Metanephros (tissue), 1 donor: ENCODE measurements around the gene CNOT3. TPM values are rescaled to one million over a fixed set of nuclear protein-coding genes. Genes with fewer than 3 reads are reported as not detected.

Experiments
- total RNA-seq: library from RNA; depleted of rRNA; stranded (reverse); fragments of >200 nt; gene quantifications from one replicate; pipeline ENCODE4 v1.2.3, GENCODE V29; 2014

The CNOT3 gene
- total RNA-seq, result 11.9 TPM

GRCh38 chr19:54137699-54138488 is at the start of gene CNOT3:
Gene CNOT3, plus strand, starts transcription at chr19:54137762. Its CDS starts 5,217 bp downstream, at chr19:54142979.

DNA sequence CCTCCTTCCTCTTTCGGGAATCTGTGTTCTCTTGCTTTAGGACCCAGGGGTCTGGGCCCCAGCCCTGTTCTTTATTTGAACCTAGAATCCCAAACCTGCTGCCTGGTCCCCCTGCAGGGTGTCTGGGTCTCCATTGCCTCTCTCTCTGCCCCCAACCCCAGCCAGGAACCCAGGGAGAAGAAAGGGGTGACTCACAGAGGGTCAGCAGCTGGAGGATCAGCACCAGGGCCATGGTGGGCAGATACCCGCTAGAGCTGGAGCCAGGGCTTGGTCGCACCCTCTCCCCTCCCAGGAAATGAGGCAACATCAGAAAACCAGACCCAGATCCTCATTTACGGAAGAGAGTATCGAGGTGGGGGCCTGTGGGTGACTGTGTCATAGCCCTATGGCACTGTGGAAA is 37.0 kb upstream of the CNOT3 start, which contains the start of gene OSCAR:
OSCAR (minus strand) TSS at position 243 of the 400 bp plus-strand sequence; CDS start at position 232, 11 bp downstream.

DNA sequence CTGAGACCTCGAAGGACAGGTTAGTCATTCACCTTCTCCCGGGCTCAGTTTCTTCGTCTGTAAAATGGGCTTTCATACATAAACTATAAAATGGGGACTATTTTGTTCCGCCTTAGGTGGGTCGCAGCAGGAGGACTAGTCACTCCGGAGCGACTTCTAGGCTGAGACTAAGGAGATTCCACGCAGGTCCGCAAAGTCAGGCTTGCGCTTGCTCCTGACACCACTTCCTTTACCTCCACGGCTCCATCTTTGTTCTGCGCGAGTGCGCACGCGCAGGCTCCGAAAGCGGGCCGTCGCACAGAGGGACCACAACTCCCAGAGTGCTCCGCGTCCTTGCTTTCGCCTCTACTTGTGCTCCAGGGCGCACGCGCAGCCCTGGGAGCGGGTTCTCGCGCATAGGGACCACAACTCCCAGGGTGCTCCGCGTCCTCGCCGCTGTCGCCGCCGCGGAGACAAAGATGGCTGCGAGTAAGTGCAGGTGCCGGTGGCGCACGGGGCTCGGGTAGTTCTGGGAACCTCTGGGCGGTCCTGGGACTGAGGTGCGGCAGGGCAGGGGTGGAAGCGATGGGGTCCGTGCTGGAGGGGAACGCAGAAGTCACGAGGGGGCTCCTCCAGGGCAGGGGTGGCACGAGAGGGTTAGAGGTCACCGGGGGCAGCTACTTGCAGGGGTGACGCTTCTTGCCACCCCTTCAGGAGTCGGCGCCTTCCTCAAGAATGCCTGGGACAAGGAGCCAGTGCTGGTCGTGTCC is 35.0 kb upstream of the CNOT3 start, which contains the start of gene NDUFA3:
NDUFA3 (plus strand) TSS at position 435 of the 749 bp plus-strand sequence; CDS start at position 459, 24 bp downstream.

DNA sequence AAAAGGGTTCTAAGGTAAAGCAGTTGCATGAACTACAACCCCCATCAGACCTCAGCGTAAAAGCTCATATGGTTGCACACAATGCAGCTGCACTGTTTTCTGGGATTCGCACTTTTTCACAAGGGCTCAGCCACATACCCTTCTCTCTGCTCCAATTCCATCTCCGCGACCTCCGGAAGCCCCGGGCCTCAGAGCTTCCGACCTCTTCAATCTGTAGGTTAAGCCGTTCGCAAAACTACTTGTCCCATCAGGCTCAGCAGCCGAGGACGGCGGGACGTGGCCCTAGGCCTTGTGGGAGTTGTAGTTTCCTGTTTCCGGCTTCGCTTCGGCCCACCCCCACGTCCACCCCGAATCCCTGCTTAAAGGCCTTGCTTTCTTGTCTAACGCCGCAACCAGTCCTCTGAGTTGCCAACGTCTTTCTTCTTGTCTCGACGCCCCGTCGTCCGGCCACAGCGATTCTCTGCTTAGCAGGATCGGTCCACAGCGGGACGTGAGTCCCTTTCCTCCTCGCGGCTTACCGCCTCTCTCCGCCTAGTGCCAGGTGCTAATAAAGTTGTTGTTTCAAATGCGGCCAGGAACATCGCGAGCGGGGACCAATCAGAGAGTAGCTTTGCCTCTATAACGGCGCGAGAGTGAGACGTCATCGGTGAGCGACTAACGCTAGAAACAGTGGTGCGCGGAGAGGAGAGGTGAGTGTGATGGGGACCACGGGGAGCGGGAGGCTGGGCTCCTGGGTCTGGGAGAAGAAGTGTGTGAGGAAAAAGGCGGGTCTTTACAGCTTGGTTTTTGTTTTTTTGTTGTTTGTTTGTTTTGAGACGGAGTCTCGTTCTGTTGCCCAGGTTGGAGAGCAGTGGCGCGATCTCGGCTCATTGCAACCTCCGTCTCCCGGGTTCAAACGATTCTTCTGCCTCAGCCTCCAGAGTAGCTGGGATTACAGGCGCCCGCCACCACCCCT is 22.2 kb upstream of the CNOT3 start, which contains the start of the genes PRPF31 and TFPT:
PRPF31 (plus strand) TSS at position 646 of the 955 bp plus-strand sequence. CDS start 2,525 bp downstream, outside the sequence.
TFPT (minus strand) TSS at position 549 of the 955 bp plus-strand sequence; CDS start at position 161, 388 bp downstream.

GRCh38 chr19:54159352-54160181 is 22.0 kb downstream of the CNOT3 start, which contains the start of gene LENG1:
Gene LENG1, minus strand, starts transcription at chr19:54159721. Its CDS starts 26 bp downstream, at chr19:54159695.

DNA sequence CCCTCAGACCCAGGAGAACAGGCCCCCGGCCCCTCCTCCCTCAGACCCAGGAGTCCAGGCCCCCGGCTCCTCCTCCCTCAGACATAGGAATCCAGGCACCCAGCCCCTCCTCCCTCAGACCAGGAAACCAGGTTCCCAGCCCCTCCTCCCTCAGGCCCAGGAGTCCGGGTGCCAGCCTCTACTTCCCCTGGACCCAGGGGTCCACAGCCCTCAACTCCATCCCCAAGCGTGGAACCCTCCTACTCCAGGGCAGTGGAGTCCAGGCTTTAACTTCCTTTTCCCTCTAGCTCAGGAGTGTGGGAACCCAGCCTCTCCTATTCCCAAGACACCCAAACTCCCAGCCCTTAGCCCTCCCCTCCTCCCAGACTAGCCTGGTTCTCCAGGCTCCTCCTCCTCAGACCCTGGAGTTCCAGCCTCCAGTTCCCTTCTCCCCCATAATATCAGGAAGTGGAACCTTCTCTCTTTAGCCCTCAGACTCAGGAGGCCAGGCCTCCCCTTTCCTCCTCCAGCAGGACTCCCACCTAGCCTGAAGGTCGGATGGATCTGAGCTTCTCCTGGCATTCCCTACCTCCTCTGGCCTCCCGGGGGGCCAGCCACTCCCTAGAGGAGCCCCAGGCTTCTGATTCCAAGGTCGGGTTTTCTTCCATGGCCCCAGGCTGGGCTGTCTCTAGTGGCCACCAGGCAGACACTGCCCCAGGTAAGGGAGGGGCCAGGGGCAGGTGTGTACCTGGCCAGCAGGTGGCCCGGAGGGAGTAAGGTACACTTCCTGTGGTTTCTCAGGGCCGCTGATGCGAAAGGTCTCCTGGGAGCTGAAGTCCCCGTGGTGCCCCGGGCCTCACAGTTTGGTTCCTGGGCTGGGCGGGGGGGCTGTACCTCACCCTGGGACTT is 35.2 kb downstream of the CNOT3 start, which contains the start of gene TMC4:
TMC4 (minus strand) TSS at position 690 of the 888 bp plus-strand sequence; CDS start at position 647, 43 bp downstream.

DNA sequence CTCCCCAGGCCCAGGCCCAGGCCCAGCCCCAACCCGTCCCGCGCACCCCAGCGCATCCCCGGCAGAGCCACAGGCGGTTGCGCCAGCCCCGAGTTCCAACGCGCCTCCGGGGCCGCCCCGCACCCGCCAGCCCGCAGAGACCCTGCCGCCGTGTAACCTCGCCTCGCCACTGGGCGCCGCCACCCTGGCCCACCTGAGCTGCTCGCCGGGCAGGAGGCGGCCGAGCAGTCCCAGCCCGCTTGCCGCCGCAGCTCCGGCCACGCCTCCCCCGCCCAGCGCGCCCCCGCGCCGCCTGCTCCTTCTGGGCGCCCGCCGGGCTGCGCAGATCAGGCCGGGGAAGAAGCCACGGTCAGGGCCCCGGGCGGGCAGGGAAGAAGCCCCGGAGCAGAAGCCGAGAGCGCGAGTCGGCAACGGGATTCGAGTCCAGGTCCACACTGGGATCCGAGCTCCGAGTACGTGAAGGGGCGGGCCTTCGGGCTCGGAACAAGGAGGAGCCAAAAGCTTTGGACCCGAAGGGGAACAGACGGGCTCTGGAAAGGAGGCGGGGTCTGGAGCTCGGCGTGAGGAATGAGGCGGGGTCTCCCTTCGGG is 51.7 kb downstream of the CNOT3 start, which contains the start of gene MBOAT7:
MBOAT7 (minus strand) TSS at position 436 of the 590 bp plus-strand sequence. CDS start 1,072 bp downstream, outside the sequence.

DNA sequence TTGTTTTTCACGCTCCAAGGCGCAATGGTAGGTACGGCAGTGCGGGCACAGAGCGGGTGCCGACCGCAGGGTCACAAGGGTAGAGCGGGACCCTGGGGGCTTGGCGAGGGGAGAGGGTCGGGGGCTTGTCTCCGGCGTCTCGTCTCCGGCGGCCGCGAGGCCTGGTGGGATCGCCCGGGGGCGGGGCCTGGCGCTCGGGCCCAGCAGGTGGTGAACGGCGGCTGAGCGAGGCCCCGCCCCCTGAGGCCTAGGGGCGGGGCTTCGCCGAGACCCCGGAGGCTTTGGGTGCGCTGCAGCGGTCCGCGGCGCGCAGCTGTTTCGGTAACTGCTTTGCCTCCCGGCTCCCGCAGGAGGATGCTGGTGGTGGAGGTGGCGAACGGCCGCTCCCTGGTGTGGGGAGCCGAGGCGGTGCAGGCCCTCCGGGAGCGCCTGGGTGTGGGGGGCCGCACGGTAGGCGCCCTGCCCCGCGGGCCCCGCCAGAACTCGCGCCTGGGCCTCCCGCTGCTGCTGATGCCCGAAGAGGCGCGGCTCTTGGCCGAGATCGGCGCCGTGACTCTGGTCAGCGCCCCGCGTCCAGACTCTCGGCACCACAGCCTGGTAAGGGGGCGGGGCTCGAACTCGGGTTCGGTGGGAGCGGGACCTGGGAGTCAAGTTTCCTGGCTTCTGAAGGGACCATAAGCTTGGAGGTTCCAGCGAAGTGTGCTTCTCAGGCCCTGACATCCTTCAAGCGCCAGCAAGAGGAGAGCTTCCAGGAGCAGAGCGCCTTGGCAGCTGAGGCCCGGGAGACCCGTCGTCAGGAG is 53.6 kb downstream of the CNOT3 start, which contains the start of gene TSEN34:
TSEN34 (plus strand) TSS at position 298 of the 800 bp plus-strand sequence; CDS start at position 355, 57 bp downstream.

Other genes with a start within 250 kb of the CNOT3 start
- 0.76 TPM for gene CACNG7, start 228.5 kb upstream of the CNOT3 start, total RNA-seq
- gene CACNG8, start 174.8 kb upstream of the CNOT3 start, total RNA-seq, result 0.23 TPM
- 5.7 TPM for gene CACNG6, start 146.1 kb upstream of the CNOT3 start, total RNA-seq
- 2.9 TPM for gene VSTM1, start 73.9 kb upstream of the CNOT3 start, total RNA-seq
- 0.18 TPM for gene TARM1, start 56.4 kb upstream of the CNOT3 start, total RNA-seq
- 1.3 TPM for gene OSCAR, start 37.0 kb upstream of the CNOT3 start, total RNA-seq
- gene NDUFA3, start 34.9 kb upstream of the CNOT3 start, total RNA-seq, result 30.8 TPM
- 10.2 TPM for gene TFPT, start 22.1 kb upstream of the CNOT3 start, total RNA-seq
- gene PRPF31, start 22.0 kb upstream of the CNOT3 start, total RNA-seq, result 46.2 TPM
- gene LENG1, start 22.0 kb downstream of the CNOT3 start, total RNA-seq, result 5.4 TPM
- 38.7 TPM for gene TMC4, start 35.4 kb downstream of the CNOT3 start, total RNA-seq
- gene MBOAT7, start 51.8 kb downstream of the CNOT3 start, total RNA-seq, result 47.6 TPM
- gene TSEN34, start 53.5 kb downstream of the CNOT3 start, total RNA-seq, result 65.2 TPM
- gene RPS9, start 63.1 kb downstream of the CNOT3 start, total RNA-seq, result 2,181 TPM
- gene LILRB3, start 85.2 kb downstream of the CNOT3 start, total RNA-seq, result 18.0 TPM
- gene LILRA6, start 105.0 kb downstream of the CNOT3 start, total RNA-seq, result 3.3 TPM
- 4.0 TPM for gene LILRB5, start 119.5 kb downstream of the CNOT3 start, total RNA-seq
- 4.2 TPM for gene LILRB2, start 143.3 kb downstream of the CNOT3 start, total RNA-seq
- 6.1 TPM for gene LILRA5, start 175.4 kb downstream of the CNOT3 start, total RNA-seq
- gene LILRA4, start 201.4 kb downstream of the CNOT3 start, total RNA-seq, result 0.82 TPM
- gene LAIR1, start 227.2 kb downstream of the CNOT3 start, total RNA-seq, result 13.8 TPM